Kidney capillary endothelial cell (primary cell): Measurements from ENCODE around the gene PKP4.

ENCODE experiments used
- DNase-seq: peaks from one replicate; pipeline ENCODE4 v3.0.0-alpha.2; 2018; ENCODE audit warnings: low spot score

The PKP4 gene

GRCh38 chr2:158546412-158547144, 89.8 kb downstream of the PKP4 start:
- no peak for DNase-seq

GRCh38 chr2:158553257-158553656, 96.5 kb downstream of the PKP4 start:
- DNase-seq = no peak

GRCh38 chr2:158554996-158555395, 98.2 kb downstream of the PKP4 start:
- DNase-seq = no peak

- no peak for DNase-seq
Measured at GRCh38 chr2:158556124-158556523, 99.4 kb downstream of the PKP4 start.

- DNase-seq = no peak
Measured at GRCh38 chr2:158557752-158558151, 101.0 kb downstream of the PKP4 start.

- DNase-seq = no peak
Measured at GRCh38 chr2:158559252-158559651, 102.5 kb downstream of the PKP4 start.

GRCh38 chr2:158560259-158560658, 103.5 kb downstream of the PKP4 start:
- DNase-seq = no peak

GRCh38 chr2:158561054-158561453, 104.3 kb downstream of the PKP4 start:
- DNase-seq = no peak

GRCh38 chr2:158567208-158567607, 110.5 kb downstream of the PKP4 start:
- DNase-seq = no peak

- DNase-seq = no peak
Measured at GRCh38 chr2:158569284-158569683, 112.5 kb downstream of the PKP4 start.

GRCh38 chr2:158570869-158571268, 114.1 kb downstream of the PKP4 start:
- no peak for DNase-seq

GRCh38 chr2:158573739-158574138, 117.0 kb downstream of the PKP4 start:
- no peak for DNase-seq

GRCh38 chr2:158575051-158575635, 118.4 kb downstream of the PKP4 start:
- DNase-seq = no peak

GRCh38 chr2:158577141-158577540, 120.4 kb downstream of the PKP4 start:
- DNase-seq = no peak

- DNase-seq = no peak
Measured at GRCh38 chr2:158578703-158579330, 122.1 kb downstream of the PKP4 start.

GRCh38 chr2:158579928-158580327, 123.2 kb downstream of the PKP4 start:
- DNase-seq = no peak

- DNase-seq = no peak
Measured at GRCh38 chr2:158580760-158581159, 124.0 kb downstream of the PKP4 start.

- no peak for DNase-seq
Measured at GRCh38 chr2:158582670-158583069, 125.9 kb downstream of the PKP4 start.

GRCh38 chr2:158583923-158584322, 127.2 kb downstream of the PKP4 start:
- no peak for DNase-seq

GRCh38 chr2:158586491-158586890, 129.7 kb downstream of the PKP4 start:
- DNase-seq = no peak

GRCh38 chr2:158589303-158589702, 132.6 kb downstream of the PKP4 start:
- no peak for DNase-seq

GRCh38 chr2:158598862-158599517, 142.2 kb downstream of the PKP4 start:
- no peak for DNase-seq

GRCh38 chr2:158599609-158600008, 142.9 kb downstream of the PKP4 start:
- DNase-seq = no peak
